ENCODE data around the gene FUT1.
"Not testable (repeated sequence)": the region's sequence is repeated elsewhere in the genome, so short reads cannot be mapped to it uniquely, and the experiment has no call there.

FUT1 gene

DNA sequence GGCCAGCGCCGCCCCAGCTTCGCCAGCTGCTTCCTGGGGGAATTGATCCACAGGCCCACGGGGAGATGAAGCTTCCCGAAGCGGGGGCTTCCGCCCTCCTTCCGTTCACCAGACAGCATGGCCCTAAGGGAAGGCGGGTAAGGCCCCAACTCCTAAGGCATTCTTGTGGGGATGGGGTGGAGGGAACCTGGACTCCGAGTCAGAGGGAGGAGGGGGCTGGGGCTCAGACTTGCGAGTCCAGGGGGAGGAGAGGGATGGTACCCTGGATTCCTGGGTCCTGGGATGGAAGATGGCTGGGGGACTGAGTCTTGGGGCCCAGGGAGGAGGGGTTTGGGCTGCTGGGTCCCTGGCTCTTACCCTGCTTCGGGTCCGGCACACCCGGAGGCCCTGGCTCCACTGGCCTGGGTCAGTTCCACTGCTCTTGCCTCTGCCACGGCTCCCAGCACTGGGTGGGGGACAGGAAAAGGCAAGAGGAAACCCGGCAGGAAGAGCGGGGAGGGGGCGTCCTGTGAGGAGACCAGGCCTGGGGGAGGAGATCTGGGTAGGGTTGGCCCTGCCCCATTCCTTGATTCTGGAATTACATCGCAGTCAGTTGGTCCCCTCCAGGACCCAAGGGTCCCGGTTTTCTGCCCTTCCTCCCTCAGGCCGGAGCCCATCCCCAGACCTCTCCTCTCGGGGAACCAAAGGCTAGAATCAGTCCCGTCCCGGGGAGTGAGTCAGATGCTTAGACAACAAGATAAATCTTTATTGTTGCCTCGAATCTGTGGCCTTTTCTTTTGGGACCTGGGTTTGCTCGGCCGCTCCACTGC is 12.1 kb downstream of the FUT1 start, which contains the start of gene RASIP1:
Gene RASIP1 (minus strand): TSS at position 447 of the 809 bp plus-strand sequence. CDS start 328 bp downstream, at position 119.
- DNase-seq: no peak

DNA sequence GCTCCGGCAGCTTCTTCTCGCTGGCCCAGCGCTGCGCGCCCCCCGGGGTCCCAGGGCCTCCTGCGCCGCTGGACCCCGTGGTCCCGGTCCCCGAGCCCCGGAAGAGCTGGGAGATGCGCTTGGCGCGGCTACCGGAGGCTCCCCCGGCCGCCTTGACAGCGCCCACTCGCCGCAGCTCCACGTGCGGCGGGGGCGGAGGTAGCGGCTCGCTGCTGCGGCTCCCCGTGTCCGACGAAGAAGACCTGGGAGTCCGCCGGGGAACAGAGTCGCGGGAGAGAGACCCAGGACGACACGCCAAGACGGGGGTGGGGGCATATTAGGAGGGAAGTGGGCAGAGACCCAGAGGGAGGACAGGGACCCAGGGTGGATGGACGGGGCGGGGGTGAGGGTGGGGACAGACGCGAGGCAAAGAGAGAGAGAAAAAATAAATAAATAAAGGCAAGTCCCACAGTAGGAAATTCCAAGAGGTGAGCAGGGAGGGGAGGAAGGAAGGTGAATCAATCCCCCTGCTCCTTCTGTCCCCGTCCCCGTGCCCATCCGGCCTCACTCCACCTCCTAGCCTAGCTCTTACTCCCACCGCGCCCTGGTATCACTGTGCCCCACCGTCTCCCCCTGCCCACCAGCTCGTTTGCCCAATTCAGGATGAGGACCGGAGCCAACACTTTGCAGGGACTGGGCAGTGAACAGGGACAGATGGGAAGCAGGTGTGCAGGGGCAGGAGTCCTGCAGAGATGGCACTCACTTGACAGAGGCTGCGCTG is 12.9 kb downstream of the FUT1 start:
- no peak for DNase-seq

GRCh38 chr19:48738557-48739403 is 13.7 kb downstream of the FUT1 start:
- peak; percentile 94 for DNase-seq

DNA sequence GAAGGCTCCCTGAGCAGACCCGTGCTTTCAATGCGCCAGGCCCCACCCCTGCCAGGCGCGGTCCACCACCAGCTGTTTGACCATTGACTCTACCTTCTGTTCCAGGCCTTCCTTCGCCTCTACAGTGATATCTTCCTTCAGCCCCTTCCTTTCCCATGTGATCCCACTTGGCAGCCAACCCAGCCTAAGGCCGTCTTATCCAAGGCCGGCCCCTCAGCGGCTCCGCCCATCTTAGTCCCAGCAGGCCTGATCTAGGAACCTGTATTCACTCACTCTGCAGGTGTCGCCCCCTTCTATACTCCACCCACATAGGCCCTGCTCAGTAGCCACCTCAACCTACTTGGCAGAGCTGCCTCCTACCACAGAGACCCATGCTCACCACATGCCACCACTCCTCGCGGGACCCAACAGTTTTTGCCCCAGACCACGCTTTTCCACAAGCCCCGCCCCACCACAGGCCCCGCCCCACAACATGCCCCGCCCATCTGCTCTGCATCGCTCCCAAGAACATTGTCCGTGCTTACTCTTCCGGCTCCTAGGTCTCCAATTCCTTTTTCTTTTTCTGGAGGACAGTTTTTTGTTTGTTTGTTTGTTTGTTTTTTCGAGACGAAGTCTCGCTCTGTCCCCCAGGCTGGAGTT is 15.0 kb downstream of the FUT1 start:
- DNase-seq: no peak

DNA sequence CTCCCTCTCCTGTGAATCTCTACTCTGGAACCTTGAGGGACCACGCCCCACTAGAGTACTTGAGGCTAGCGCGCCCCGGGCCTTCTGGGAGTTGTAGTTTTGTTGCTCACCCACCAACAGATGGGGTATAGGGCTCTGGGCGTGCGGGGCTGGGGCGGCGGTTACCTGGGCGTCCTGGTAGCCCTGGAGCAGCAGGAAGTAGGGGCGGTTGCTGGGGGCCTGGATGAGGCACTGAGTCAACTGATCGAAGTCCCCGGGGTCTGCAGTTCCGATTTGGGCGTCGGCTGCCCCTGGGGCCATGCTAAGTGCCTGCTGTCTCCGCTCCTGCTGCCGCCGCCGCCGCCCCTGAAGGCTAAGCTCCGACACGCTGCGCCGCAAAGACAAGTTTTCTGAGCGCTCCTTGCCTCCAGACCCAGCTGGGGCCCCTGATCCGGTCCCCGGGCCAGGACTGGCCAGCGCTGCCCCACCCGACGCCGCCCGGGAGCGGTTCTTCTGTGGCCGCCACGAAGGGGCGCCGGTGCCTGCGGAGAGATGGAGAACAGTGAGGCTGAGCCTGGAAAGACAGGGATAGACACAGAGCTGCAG is 17.3 kb downstream of the FUT1 start:
- DNase-seq: no peak

DNA sequence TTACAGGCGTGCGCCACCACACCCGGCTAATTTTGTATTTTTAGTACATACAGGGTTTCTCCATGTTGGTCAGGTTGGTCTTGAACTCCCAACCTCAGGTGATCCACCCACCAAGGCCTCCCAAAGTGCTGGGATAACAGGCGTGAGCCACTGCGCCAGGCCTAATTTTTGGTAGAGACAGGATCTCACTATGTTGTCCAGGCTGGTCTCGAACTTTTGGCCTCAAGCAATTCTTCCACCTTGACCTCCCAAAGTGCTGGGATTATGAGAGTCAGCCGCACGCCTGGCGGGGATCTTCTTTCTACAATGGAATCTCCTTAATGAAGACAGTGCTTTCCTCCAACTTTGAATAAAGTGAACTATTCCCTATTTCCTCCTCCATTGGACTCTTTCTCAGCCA is 17.8 kb downstream of the FUT1 start:
- no peak for DNase-seq

GRCh38 chr19:48731452-48731851 is 21.0 kb downstream of the FUT1 start:
- DNase-seq: no peak

GRCh38 chr19:48728911-48729664 is 23.4 kb downstream of the FUT1 start:
- no peak for DNase-seq

DNA sequence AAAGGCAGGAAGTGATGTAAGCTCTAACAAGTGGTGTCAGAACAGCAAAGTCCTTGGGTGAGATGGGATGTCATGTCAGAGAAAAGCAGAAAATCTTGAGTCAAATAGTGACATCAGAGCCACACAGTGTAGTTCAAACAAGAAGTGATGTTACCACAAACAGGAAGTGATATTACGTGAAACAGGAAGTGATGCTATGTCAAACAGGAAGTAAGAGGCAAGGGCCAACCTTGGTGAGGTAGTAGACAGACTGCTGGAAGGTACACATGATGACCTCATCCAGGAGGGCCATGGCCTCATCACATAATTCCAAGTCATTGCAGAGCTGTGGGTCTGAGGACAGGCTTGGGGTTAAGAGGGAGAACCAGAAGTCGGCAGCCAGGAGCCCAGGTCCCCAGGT is 25.9 kb downstream of the FUT1 start:
- no peak for DNase-seq

- DNase-seq: no peak
Measured at GRCh38 chr19:48724796-48725753, 27.4 kb downstream of the FUT1 start.

GRCh38 chr19:48722196-48722708 is 30.2 kb downstream of the FUT1 start:
- no peak for DNase-seq

GRCh38 chr19:48720613-48721296 is 31.7 kb downstream of the FUT1 start:
- DNase-seq: peak; percentile 87

- DNase-seq: no peak
Measured at GRCh38 chr19:48720251-48720612, 32.2 kb downstream of the FUT1 start.

GRCh38 chr19:48719263-48720171 is 32.9 kb downstream of the FUT1 start, which contains the start of gene MAMSTR:
Gene MAMSTR (minus strand): TSS chr19:48719725. CDS start chr19:48719031, 694 bp downstream.
- DNase-seq: no peak

DNA sequence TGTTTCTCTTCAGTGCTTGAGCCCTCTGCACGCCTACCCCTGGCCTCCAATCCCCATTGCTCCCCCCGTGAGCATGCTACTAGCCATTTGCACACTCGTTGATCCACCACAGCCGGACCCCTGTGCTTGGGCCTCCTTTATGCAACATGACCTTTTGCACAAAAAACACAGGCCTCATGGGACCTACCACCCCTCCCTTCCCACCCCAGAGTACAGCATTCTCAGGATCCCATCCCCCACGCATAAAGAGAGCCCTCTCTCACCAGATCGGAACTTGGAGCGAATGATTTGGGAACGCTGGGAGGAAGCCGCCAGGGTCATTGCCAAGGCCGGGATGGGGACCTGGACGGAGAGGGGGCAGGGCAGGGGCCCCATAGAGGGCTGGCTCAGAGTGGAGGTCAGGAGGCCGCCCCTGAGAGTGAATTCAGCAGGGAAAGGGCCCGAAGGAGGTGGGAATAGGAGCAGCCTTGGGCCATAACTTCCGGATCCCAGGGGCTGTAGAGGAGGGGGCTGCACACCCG is 33.7 kb downstream of the FUT1 start:
- no peak for DNase-seq

DNA sequence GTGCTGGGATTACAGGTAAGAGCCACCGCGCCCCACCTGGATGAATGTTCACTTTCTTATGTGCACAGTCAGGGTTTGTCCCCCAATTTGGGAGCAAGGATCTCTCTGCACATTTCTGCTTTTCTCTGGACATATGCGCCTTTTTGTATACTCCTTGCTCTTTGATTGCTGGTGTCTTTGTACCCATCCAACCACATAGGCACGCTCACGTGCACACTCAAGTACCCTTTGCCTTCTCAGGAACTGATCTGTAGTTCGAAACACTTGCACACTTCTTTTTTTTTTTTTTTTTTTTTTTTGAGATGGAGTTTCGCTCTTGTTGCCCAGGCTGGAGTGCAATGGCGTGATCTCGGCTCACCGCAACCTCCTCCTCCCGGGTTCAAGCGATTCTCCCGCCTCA is 34.3 kb downstream of the FUT1 start:
- not testable (repeated sequence) for DNase-seq

- DNase-seq: no peak
Measured at GRCh38 chr19:48716562-48717291, 35.7 kb downstream of the FUT1 start.

Data from activated CD4-positive, alpha-beta T cell treated with anti-CD3 and anti-CD28 coated beads, Interleukin-2, amount 50 U/mL, for 1 hour (primary cell).